IgD-negative memory B cell (primary cell): ENCODE data around the gene RGS6. TPM values are rescaled to one million over a fixed set of nuclear protein-coding genes. Genes with fewer than 3 reads are reported as not detected.
"Not testable (repeated sequence)": the region's sequence is repeated elsewhere in the genome, so short reads cannot be mapped to it uniquely, and the experiment has no call there.

Experiments used
- H3K27ac Mint-ChIP-seq, 3 donors: one replicate each; pipeline ENCODE4 v1.8.0; 2020 to 2022; ENCODE audit warnings: mild to moderate bottlenecking in 3 of 3, mixed read lengths in 3 of 3, moderate library complexity in 1 of 3
- H3K27me3 Mint-ChIP-seq: one replicate; pipeline ENCODE4 v1.8.0; 2021; ENCODE audit warnings: mixed read lengths
- H3K36me3 Mint-ChIP-seq: one replicate; pipeline ENCODE4 v1.8.0; 2020; ENCODE audit warnings: mild to moderate bottlenecking, mixed read lengths
- H3K4me1 Mint-ChIP-seq, 3 donors: one replicate each; pipeline ENCODE4 v1.8.0; 2020 to 2022; ENCODE audit warnings: mixed read lengths in 3 of 3, mild to moderate bottlenecking in 1 of 3
- H3K4me3 Mint-ChIP-seq, 4 donors: one replicate each; pipeline ENCODE4 v1.8.0; 2020 to 2022; ENCODE audit warnings: mild to moderate bottlenecking in 4 of 4, mixed read lengths in 4 of 4, moderate library complexity in 3 of 4
- H3K9me3 Mint-ChIP-seq, 3 donors: one replicate each; pipeline ENCODE4 v1.8.0; 2020 to 2021; ENCODE audit warnings: mixed read lengths in 3 of 3, mild to moderate bottlenecking in 1 of 3
- polyA plus RNA-seq: library from polyadenylated mRNA; unstranded; fragments of 300-500 nt; fragmentation: Illumina TruSeq; gene quantifications from one replicate; pipeline ENCODE4 v1.2.3, GENCODE V29; 2021

The RGS6 gene
- polyA plus RNA-seq, 1 donor from 2014 or later = not detected

- peaks cover 2 to 14% (median 11%) of the 10 kb centered on the region in 3 donors for H3K4me1 Mint-ChIP-seq
- peak overlapping the region in 3 of 4 donors; percentile 22 to 66 (median 49) for H3K4me3 Mint-ChIP-seq
- H3K27ac Mint-ChIP-seq = no peak overlapping the region
- H3K36me3 Mint-ChIP-seq = no peaks in the 10 kb centered on the region
- H3K9me3 Mint-ChIP-seq = no peaks in the 10 kb centered on the region
- H3K27me3 Mint-ChIP-seq = peaks cover 34% of the 10 kb centered on the region
Measured at GRCh38 chr14:71933001-71933587, 865 bp downstream of the RGS6 start.

GRCh38 chr14:71938273-71938672 lies 6.0 kb downstream of the RGS6 start:
- not testable (repeated sequence) for H3K4me3 Mint-ChIP-seq, H3K9me3 Mint-ChIP-seq, H3K27ac Mint-ChIP-seq, H3K4me1 Mint-ChIP-seq, H3K36me3 Mint-ChIP-seq
- peaks cover 17% of the 10 kb centered on the region for H3K27me3 Mint-ChIP-seq

GRCh38 chr14:71939344-71939743 lies 7.1 kb downstream of the RGS6 start:
- not testable (repeated sequence) for H3K4me1 Mint-ChIP-seq, H3K27ac Mint-ChIP-seq, H3K9me3 Mint-ChIP-seq, H3K36me3 Mint-ChIP-seq, H3K4me3 Mint-ChIP-seq
- H3K27me3 Mint-ChIP-seq = peaks cover 11% of the 10 kb centered on the region

GRCh38 chr14:71940500-71940899 lies 8.3 kb downstream of the RGS6 start:
- H3K4me1 Mint-ChIP-seq, H3K27ac Mint-ChIP-seq, H3K36me3 Mint-ChIP-seq, H3K9me3 Mint-ChIP-seq, H3K4me3 Mint-ChIP-seq, H3K27me3 Mint-ChIP-seq: not testable (repeated sequence)

GRCh38 chr14:71941616-71942015 lies 9.4 kb downstream of the RGS6 start:
- not testable (repeated sequence) for H3K27ac Mint-ChIP-seq, H3K4me3 Mint-ChIP-seq, H3K27me3 Mint-ChIP-seq, H3K9me3 Mint-ChIP-seq, H3K4me1 Mint-ChIP-seq, H3K36me3 Mint-ChIP-seq

- Mint-ChIP-seq H3K9me3 (peaks cover 0 to 4% (median 0%) of the 10 kb centered on the region in 3 donors), H3K4me1 (peaks cover 0 to 4% (median 1%) of the 10 kb centered on the region in 3 donors), H3K27ac (no peak overlapping the region), H3K36me3 (no peaks in the 10 kb centered on the region), H3K27me3 (peaks cover 1% of the 10 kb centered on the region), H3K4me3 (no peak overlapping the region)
Measured at GRCh38 chr14:71942904-71943694, 10.9 kb downstream of the RGS6 start.

GRCh38 chr14:71943695-71944018 lies 11.4 kb downstream of the RGS6 start:
- Mint-ChIP-seq H3K4me3 (no peak overlapping the region), H3K4me1 (peaks cover 0 to 4% (median 1%) of the 10 kb centered on the region in 3 donors), H3K36me3 (no peaks in the 10 kb centered on the region)

GRCh38 chr14:71947947-71948500 lies 15.8 kb downstream of the RGS6 start:
- Mint-ChIP-seq H3K27me3 (no peaks in the 10 kb centered on the region), H3K4me1 (peaks cover 0 to 2% (median 1%) of the 10 kb centered on the region in 3 donors), H3K4me3 (no peak overlapping the region), H3K9me3 (peaks cover 0 to 8% (median 5%) of the 10 kb centered on the region in 3 donors), H3K27ac (no peak overlapping the region), H3K36me3 (no peaks in the 10 kb centered on the region)

More at GRCh38 chr14:71943695-71944018, 11.4 kb downstream of the RGS6 start:
- H3K27me3 Mint-ChIP-seq = peaks cover 1% of the 10 kb centered on the region
- peaks cover 0 to 4% (median 0%) of the 10 kb centered on the region in 3 donors for H3K9me3 Mint-ChIP-seq
- no peak overlapping the region for H3K27ac Mint-ChIP-seq

- H3K36me3 Mint-ChIP-seq = no peaks in the 10 kb centered on the region
- peaks cover 4% of the 10 kb centered on the region for H3K27me3 Mint-ChIP-seq
- peaks cover 0 to 5% (median 0%) of the 10 kb centered on the region in 3 donors for H3K4me1 Mint-ChIP-seq
- no peak overlapping the region for H3K4me3 Mint-ChIP-seq
- H3K27ac Mint-ChIP-seq = no peak overlapping the region
- H3K9me3 Mint-ChIP-seq = peaks cover 0 to 8% (median 7%) of the 10 kb centered on the region in 3 donors
Measured at GRCh38 chr14:71952381-71953363, 20.4 kb downstream of the RGS6 start.

- Mint-ChIP-seq H3K27me3 (peaks cover 15% of the 10 kb centered on the region), H3K4me1 (peaks cover 0 to 5% (median 0%) of the 10 kb centered on the region in 3 donors), H3K27ac (no peak overlapping the region), H3K36me3 (no peaks in the 10 kb centered on the region), H3K4me3 (no peak overlapping the region), H3K9me3 (peaks cover 0 to 2% (median 0%) of the 10 kb centered on the region in 3 donors)
Measured at GRCh38 chr14:71956920-71957563, 24.8 kb downstream of the RGS6 start.

GRCh38 chr14:71959055-71959454 lies 26.8 kb downstream of the RGS6 start:
- H3K9me3 Mint-ChIP-seq = peaks cover 0 to 2% (median 0%) of the 10 kb centered on the region in 3 donors

GRCh38 chr14:71960494-71961353 lies 28.5 kb downstream of the RGS6 start:
- Mint-ChIP-seq H3K4me3 (peak overlapping the region in 1 of 4 donors; percentile 15), H3K27ac (no peak overlapping the region), H3K9me3 (peaks cover 0 to 2% (median 0%) of the 10 kb centered on the region in 3 donors), H3K27me3 (peaks cover 18% of the 10 kb centered on the region), H3K4me1 (peaks cover 0 to 5% (median 0%) of the 10 kb centered on the region in 3 donors), H3K36me3 (no peaks in the 10 kb centered on the region)

More at GRCh38 chr14:71959055-71959454, 26.8 kb downstream of the RGS6 start:
- no peak overlapping the region for H3K27ac Mint-ChIP-seq
- H3K36me3 Mint-ChIP-seq = no peaks in the 10 kb centered on the region
- H3K4me3 Mint-ChIP-seq = no peak overlapping the region
- peaks cover 15% of the 10 kb centered on the region for H3K27me3 Mint-ChIP-seq
- peaks cover 0 to 5% (median 0%) of the 10 kb centered on the region in 3 donors for H3K4me1 Mint-ChIP-seq

- Mint-ChIP-seq H3K9me3 (no peaks in the 10 kb centered on the region), H3K27me3 (peaks cover 15% of the 10 kb centered on the region), H3K36me3 (no peaks in the 10 kb centered on the region), H3K27ac (no peak overlapping the region), H3K4me3 (no peak overlapping the region), H3K4me1 (peaks cover 0 to 3% (median 0%) of the 10 kb centered on the region in 3 donors)
Measured at GRCh38 chr14:71961972-71962371, 29.7 kb downstream of the RGS6 start.
